ENCODE measurements around the gene TUBGCP3. TPM values are rescaled to one million over a fixed set of nuclear protein-coding genes. Genes with fewer than 3 reads are reported as not detected.

The TUBGCP3 gene
- total and polyA plus RNA-seq, 9 of the 15 experiments (the other 6 are each of a cell fraction or from before 2014, with no cell fraction given), result 3.0 to 24.8 (median 15.2) TPM

GRCh38 chr13:112622375-112622774, 34.4 kb upstream of the TUBGCP3 start:
- no peak for FAIRE-seq
- no TSS peak for BruUV-seq (replicated peaks)
- Histone ChIP-seq H3K79me2 (ENCODE audit: control insufficient read depth, insufficient read depth, low read length) (no peaks in the 10 kb centered on the region), H3K4me2 (ENCODE audit: insufficient read depth, low read length) (no peak overlapping the region), H3K9ac (ENCODE audit: insufficient read depth in 1 of 2, low read depth in 2 of 2, low read length in 2 of 2) (no peak overlapping the region), H3K27ac (ENCODE audit: extremely low read depth, low read depth, low read length) (no peak overlapping the region), H3K36me3 (ENCODE audit: control insufficient read depth, insufficient read depth, low read length) (no peaks in the 10 kb centered on the region), H4K20me1 (replicated peaks; ENCODE audit: control insufficient read depth, insufficient read depth, low read length) (no peaks in the 10 kb centered on the region; the same call in 1 of the 2 replicates), H3K4me3 (no peak overlapping the region), H3K27me3 (ENCODE audit: control insufficient read depth in 2 of 2, insufficient read depth in 2 of 2, low read length in 2 of 2) (peaks cover 31 to 85% of the 10 kb centered on the region in 2 experiments), H3K4me1 (replicated peaks in 1 of 2; ENCODE audit: control insufficient read depth in 2 of 2, insufficient read depth in 2 of 2, low read length in 2 of 2) (peaks cover 0 to 4% of the 10 kb centered on the region in 2 experiments; a peak in 2 of 5 replicates), H2AFZ (ENCODE audit: low read depth, low read length) (no peak overlapping the region), H3K9me1 (ENCODE audit: control insufficient read depth, insufficient read depth, low read length) (no peaks in the 10 kb centered on the region), H3K9me3 (replicated peaks; ENCODE audit: control insufficient read depth, insufficient read depth, low read depth, low read length) (no peaks in the 10 kb centered on the region)
- DNase-seq (ENCODE audit: extremely low read depth in 1 of 4, low spot score in 3 of 4), result no peak
- ChIA-PET CTCF (ENCODE audit: low intra/inter-chr PET ratio) (no interaction called here), POLR2A (interaction anchor here (0.6 kb wide), 1 partner anchor 414 kb away, joined by 3 read pairs; no protein-coding TSS in a partner anchor)
- WGBS (ENCODE audit: insufficient coverage, low coverage, missing lambda C conversion rate), result 3% methylated on average over 5 of the region's 7 CpGs
- intact Hi-C loops (cut with micrococcal nuclease), result no loop called here
- in situ Hi-C loops (cut with MboI), result loop anchor here (25.0 kb wide), 1 partner anchor 1135 kb away; no protein-coding TSS in a partner anchor
- no peak for ATAC-seq
- TF ChIP-seq PML (IDR thresholded peaks at IDR 0.05; ENCODE audit: low read length), result no peak
- TF ChIP-seq ZNF518B (CRISPR knock-in tag; IDR thresholded peaks at IDR 0.05), result no peak
- no peak for TF ChIP-seq HEY1 (CRISPR knock-in tag; IDR thresholded peaks at IDR 0.05; ENCODE audit: borderline replicate concordance)
- TF ChIP-seq SNIP1 (IDR thresholded peaks at IDR 0.05; ENCODE audit: low read depth), result no peak
- no peak for TF ChIP-seq MCM3 (IDR thresholded peaks at IDR 0.05)
- TF ChIP-seq GTF2E2 (tag; IDR thresholded peaks at IDR 0.05), result no peak
- no peak for TF ChIP-seq HNRNPH1 (optimal IDR thresholded peaks at IDR 0.05; ENCODE audit: low read depth, low read length)
- TF ChIP-seq MED1 (CRISPR knock-in tag; IDR thresholded peaks at IDR 0.05; ENCODE audit: borderline replicate concordance), result no peak
- TF ChIP-seq ZNF133 (CRISPR knock-in tag; IDR thresholded peaks at IDR 0.05), result no peak
- no peak for TF ChIP-seq TGIF2 (CRISPR knock-in tag; IDR thresholded peaks at IDR 0.05)
- TF ChIP-seq CREM (IDR thresholded peaks at IDR 0.05; ENCODE audit: low read depth), result no peak
- no peak for TF ChIP-seq SMARCB1 (IDR thresholded peaks at IDR 0.05; ENCODE audit: insufficient read length, low read depth)
